ENCODE results near the gene PLEKHN1. TPM values are rescaled to one million over a fixed set of nuclear protein-coding genes. Genes with fewer than 3 reads are reported as not detected.
A peak's percentile ranks its signal among the peaks of the same experiment; 100 is the strongest.
"Not testable (repeated sequence)": the region's sequence is repeated elsewhere in the genome, so short reads cannot be mapped to it uniquely, and the experiment has no call there.

Gene PLEKHN1
- total RNA-seq, 2 donors from 2014 or later, result 1.5 to 4.6 TPM

- peak; percentile 80 for TF ChIP-seq CTCF (conservative IDR thresholded peaks at IDR 0.05)
- peaks cover 3% of the 10 kb centered on the region for H3K36me3 Mint-ChIP-seq (ENCODE audit: low read depth)
- no peaks in the 10 kb centered on the region for H3K9me3 ChIP-seq (ENCODE audit: control insufficient read depth, low read length)
- peaks cover 23% of the 10 kb centered on the region for H3K27me3 Mint-ChIP-seq (ENCODE audit: insufficient read depth)
- H3K27me3 ChIP-seq (ENCODE audit: control insufficient read depth, insufficient read depth, low read length, poor library complexity, severe bottlenecking), result peaks cover 17% of the 10 kb centered on the region
- no peak overlapping the region for H3K4me3 ChIP-seq (ENCODE audit: low read length)
- H3K4me3 Mint-ChIP-seq, result no peak overlapping the region
- no peaks in the 10 kb centered on the region for H3K4me1 Mint-ChIP-seq
- peaks cover 5% of the 10 kb centered on the region for H3K9me3 Mint-ChIP-seq
- H3K9ac ChIP-seq (ENCODE audit: extremely low read depth, low read length, poor library complexity, severe bottlenecking), result no peak overlapping the region
- H3K27ac Mint-ChIP-seq, result no peak overlapping the region
- WGBS, 2 experiments (ENCODE audit: insufficient coverage in 1 of 2, insufficient read length in 1 of 2), result 13 to 31% methylated on average over 11 to 39 of the region's 40 CpGs
- no peak overlapping the region for H3K27ac ChIP-seq (ENCODE audit: low read depth, low read length)
- DNase-seq, result peak; percentile 96
- no peaks in the 10 kb centered on the region for H3K36me3 ChIP-seq (ENCODE audit: control insufficient read depth, insufficient read depth, low read length)
- H3K4me1 ChIP-seq (ENCODE audit: control insufficient read depth, insufficient read depth, low read length), result no peaks in the 10 kb centered on the region
These were observed 9.8 kb downstream of the PLEKHN1 start for GRCh38 chr1:975896-976683.

GRCh38 chr1:976791-977190 is 10.5 kb downstream of the PLEKHN1 start:
- not testable (repeated sequence) for H3K9me3 ChIP-seq (ENCODE audit: control insufficient read depth, low read length); H3K36me3 Mint-ChIP-seq (ENCODE audit: low read depth); H3K4me3 Mint-ChIP-seq; H3K36me3 ChIP-seq (ENCODE audit: control insufficient read depth, insufficient read depth, low read length); DNase-seq; H3K27ac ChIP-seq (ENCODE audit: low read depth, low read length); H3K4me3 ChIP-seq (ENCODE audit: low read length); H3K9me3 Mint-ChIP-seq; H3K27ac Mint-ChIP-seq; H3K9ac ChIP-seq (ENCODE audit: extremely low read depth, low read length, poor library complexity, severe bottlenecking); H3K4me1 ChIP-seq (ENCODE audit: control insufficient read depth, insufficient read depth, low read length); H3K4me1 Mint-ChIP-seq
- peaks cover 26% of the 10 kb centered on the region for H3K27me3 Mint-ChIP-seq (ENCODE audit: insufficient read depth)
- peaks cover 17% of the 10 kb centered on the region for H3K27me3 ChIP-seq (ENCODE audit: control insufficient read depth, insufficient read depth, low read length, poor library complexity, severe bottlenecking)
- WGBS, 2 experiments (ENCODE audit: insufficient coverage in 1 of 2, insufficient read length in 1 of 2), result no CpG with 5 or more reads among the region's 39 CpGs

- no peak for TF ChIP-seq CTCF (conservative IDR thresholded peaks at IDR 0.05)
- H3K9ac ChIP-seq (ENCODE audit: extremely low read depth, low read length, poor library complexity, severe bottlenecking), result no peak overlapping the region
- H3K9me3 ChIP-seq (ENCODE audit: control insufficient read depth, low read length), result no peaks in the 10 kb centered on the region
- no peak overlapping the region for H3K4me3 Mint-ChIP-seq
- peaks cover 5% of the 10 kb centered on the region for H3K9me3 Mint-ChIP-seq
- DNase-seq, result no peak
- H3K27ac ChIP-seq (ENCODE audit: low read depth, low read length), result no peak overlapping the region
- H3K27ac Mint-ChIP-seq, result peak overlapping the region; percentile 66
- H3K36me3 Mint-ChIP-seq (ENCODE audit: low read depth), result peaks cover 3% of the 10 kb centered on the region
- peaks cover 39% of the 10 kb centered on the region for H3K27me3 Mint-ChIP-seq (ENCODE audit: insufficient read depth)
- H3K4me1 ChIP-seq (ENCODE audit: control insufficient read depth, insufficient read depth, low read length), result no peaks in the 10 kb centered on the region
- no peak overlapping the region for H3K4me3 ChIP-seq (ENCODE audit: low read length)
- WGBS, 2 experiments (ENCODE audit: insufficient coverage in 1 of 2, insufficient read length in 1 of 2), result 91 to 92% methylated on average over 25 to 44 of the region's 44 CpGs
- H3K4me1 Mint-ChIP-seq, result no peaks in the 10 kb centered on the region
- H3K36me3 ChIP-seq (ENCODE audit: control insufficient read depth, insufficient read depth, low read length), result no peaks in the 10 kb centered on the region
- H3K27me3 ChIP-seq (ENCODE audit: control insufficient read depth, insufficient read depth, low read length, poor library complexity, severe bottlenecking), result peaks cover 27% of the 10 kb centered on the region
These were observed 12.0 kb downstream of the PLEKHN1 start for GRCh38 chr1:978069-978834.
